Activated CD4-positive, alpha-beta T cell treated with anti-CD3 and anti-CD28 coated beads, Interleukin-2, amount 50 U/mL, for 24 hours (primary cell): ENCODE data around the gene CNP.

Experiments used
- DNase-seq, 2 donors: peaks; one replicate each; pipeline ENCODE4 v3.0.0-alpha.2; 2020; ENCODE audit warnings: low read depth in 1 of 2, low spot score in 1 of 2

The CNP gene

DNA sequence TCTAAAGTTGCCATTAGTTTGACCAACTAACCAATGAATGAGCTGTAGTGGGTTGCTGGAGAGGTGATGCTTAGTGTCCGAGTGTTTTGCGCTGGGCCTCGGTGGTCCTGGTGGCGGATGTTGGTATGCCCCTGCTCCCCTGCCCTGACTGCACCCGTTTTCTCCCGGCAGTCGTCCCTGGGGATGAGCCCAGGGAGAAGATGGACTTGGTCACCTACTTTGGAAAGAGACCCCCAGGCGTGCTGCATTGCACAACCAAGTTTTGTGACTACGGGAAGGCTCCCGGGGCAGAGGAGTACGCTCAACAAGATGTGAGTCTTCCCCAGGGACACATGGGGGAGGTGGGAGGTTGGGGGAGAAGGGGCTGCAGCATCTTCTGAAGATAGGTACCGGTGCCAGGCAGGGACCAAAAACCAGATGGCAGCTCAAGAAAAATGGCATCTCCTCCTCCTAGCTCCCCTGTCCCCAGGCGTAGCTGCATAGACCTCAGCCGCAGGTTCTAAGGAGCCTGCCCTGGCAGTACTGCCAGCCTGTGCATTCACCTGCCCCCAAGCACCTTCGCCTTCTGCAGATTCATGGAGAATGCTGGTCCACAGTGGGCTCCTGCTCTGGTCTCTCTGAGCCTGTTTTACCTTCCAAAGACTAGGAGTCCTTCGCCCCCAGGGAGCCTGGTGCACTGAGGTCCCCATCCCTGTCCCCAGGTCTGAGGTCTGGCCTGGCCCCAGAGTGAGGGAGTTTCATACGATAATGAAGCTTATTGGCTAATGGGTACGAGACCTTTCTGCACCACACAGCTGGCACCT lies 5.3 kb downstream of the CNP start:
- DNase-seq = no peak

DNA sequence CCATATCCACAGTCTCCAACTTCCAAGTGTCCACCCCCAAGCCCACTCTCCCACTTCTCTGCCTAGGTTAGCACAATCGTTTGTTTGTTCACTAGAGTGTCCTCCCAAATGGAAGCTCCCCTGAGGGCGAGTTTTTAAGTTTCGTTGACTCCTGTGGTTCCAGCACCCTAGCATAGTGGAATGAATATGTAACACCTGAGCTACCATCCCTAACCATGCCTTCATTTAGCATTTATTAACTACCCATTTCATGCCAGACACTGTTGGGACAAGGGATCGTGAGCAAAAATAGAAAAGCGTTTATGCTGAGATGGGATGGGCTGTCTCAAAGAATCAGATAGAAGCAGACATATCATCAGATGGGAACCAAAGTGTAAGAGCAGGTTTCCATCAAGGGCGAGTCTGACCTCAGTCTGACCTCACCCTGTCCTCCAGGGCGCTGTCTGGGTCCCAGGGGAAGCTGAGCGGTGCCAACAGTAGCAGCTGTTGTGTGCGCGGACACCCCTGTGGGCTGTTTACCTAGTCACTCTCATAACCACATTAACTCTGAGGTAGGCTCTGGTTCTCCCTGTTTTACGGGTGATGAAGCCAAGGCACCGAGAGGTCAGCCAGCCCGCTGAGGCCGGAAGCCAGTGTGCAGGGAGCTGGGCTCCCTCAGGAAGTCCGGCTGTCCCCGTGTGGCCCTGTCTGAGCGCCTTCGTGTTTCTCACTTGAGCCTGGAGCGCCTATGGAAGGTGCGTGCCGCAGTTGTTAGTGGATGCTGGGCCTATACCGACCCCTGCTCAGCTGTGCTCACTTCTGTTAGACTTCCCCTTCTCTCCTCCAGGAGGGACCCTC lies 6.2 kb downstream of the CNP start:
- DNase-seq = no peak

DNA sequence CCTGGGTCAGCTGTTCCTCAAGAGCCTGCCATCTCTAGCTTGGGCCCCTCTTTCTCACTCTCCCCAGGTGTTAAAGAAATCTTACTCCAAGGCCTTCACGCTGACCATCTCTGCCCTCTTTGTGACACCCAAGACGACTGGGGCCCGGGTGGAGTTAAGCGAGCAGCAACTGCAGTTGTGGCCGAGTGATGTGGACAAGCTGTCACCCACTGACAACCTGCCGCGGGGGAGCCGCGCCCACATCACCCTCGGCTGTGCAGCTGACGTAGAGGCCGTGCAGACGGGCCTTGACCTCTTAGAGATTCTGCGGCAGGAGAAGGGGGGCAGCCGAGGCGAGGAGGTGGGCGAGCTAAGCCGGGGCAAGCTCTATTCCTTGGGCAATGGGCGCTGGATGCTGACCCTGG lies 6.8 kb downstream of the CNP start:
- no peak for DNase-seq

DNA sequence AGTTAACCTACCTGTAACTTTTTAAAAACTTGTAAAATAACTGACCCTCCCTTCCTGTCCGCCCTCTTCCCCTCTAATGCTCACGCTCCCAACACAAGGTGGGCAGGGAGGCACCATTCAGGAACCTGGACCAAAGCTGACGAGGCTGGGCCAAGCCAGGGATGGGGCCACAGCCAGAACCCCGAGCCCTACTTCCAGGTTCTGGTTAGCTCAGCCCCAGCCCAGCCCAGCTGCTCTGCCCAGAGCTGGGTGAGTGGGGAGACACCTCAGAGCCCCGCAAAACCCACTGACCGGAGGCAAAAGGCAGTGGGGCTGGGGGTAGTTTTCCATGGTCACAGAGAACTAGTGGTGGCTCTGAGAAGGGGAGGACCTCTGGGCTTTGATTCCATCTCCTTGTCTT lies 7.4 kb downstream of the CNP start:
- DNase-seq = no peak

DNA sequence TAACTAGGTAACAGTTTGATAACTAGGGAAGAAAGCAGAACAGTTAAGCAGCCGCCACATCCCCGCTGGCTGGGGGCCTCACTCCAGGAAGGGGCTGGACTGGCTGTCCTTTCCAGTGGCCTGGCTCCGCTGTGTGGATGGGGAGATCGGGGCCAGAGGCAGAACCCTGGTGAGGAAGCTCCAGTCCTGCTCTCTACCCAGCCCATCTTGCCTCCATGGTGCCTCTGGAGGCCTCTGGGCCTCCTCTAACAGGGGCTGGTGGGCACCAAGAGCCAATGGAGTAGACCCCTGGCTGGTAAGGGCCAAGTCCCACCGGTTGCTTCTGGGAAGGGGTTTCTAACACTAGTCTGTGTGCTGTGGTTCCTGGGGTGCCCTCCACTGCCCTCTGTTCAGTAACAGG lies 8.1 kb downstream of the CNP start:
- DNase-seq = no peak

DNA sequence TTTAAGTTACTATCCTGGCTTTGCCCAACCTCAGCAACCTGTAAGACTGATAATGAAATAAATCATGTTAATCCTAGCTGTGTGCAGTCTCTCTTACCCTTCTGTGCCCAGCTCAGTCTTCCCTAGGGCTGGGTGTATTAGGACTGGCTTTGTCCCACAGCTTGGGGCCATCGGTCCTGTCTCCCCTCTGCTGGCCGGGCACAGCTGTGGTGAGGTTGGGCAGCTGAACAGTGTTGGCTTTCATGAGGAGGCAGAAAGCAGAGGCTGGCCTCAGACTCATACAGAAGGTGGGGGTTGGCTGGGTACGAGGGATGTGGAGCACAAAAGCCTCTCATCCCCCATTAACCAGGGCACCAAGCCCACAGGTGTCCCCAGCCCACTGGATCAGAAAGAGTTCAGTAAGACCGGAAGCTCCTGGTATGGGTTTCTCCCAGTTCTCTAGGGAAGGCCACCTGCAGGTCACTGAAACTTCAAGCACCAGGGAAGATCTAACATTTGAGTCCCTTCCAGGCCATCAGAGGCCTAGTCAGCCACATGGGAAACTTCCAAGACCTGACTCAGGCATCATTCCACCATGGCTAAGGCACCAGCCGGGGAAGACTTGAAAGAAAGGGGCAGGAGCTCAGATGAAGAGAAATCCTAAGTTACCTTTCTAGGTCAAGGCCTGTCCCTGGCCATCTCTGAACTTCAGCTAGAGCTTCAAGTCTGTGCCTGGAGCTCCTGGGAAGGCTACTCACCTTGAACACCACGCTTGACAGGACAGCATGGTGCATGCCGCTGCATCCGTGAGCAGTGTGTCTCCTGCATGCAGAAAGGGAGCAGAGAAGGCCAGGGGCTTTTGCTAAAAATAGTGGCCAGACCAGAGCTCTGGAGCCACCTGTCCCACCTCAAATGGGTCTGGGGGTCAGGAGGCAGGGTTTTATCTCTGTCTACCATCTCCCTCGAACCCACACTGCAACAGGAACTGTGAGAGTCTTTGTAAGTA lies 8.8 kb downstream of the CNP start:
- DNase-seq = no peak

DNA sequence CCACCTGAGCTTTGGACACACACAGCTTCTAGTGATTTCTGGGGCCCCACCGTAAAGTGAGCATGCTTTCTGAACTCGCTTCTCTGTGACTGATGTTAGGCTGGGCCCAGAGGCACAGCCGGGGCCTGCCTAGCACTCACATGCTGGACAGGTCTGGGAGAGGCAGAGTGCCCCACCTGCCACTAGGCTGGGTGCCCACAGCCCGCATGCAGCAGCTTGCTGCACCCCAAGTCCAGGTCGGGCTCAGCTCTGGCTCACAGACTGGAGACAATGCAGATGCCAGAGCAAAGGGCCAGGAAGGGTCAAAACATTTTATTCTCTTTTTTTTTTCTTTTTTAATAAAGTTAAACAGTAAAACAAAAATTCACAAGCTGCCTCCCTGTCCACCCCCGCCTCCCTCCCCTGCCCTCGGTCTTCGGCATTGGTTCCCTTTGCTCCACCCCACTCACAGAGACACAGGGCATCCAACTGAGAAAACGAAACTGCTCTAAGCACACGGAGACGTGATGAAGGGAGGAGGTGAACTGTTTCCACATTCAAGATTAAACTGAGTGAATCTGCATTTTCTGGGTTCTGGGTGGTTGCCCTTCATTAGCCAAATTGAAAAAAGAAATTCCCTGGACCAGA lies 9.7 kb downstream of the CNP start:
- DNase-seq = no peak

DNA sequence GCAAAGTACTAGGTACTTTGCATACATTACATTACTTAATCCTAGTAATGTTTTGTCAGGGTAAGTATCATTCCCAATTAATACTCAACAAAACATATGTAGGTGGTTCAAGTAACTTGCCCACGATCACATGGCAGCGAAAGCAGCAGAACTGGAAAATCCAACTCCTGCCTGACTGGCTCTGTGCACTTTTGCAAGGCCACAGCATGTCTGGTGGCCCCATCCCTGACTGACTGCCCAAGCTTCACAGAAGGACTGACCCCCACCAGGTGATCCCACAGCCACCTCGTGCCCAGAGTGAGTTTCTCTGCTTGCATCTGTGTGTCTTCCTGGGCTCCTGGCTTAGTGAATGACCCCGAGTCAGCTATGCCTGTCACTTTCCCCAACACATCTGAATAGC lies 11.4 kb downstream of the CNP start:
- no peak for DNase-seq

DNA sequence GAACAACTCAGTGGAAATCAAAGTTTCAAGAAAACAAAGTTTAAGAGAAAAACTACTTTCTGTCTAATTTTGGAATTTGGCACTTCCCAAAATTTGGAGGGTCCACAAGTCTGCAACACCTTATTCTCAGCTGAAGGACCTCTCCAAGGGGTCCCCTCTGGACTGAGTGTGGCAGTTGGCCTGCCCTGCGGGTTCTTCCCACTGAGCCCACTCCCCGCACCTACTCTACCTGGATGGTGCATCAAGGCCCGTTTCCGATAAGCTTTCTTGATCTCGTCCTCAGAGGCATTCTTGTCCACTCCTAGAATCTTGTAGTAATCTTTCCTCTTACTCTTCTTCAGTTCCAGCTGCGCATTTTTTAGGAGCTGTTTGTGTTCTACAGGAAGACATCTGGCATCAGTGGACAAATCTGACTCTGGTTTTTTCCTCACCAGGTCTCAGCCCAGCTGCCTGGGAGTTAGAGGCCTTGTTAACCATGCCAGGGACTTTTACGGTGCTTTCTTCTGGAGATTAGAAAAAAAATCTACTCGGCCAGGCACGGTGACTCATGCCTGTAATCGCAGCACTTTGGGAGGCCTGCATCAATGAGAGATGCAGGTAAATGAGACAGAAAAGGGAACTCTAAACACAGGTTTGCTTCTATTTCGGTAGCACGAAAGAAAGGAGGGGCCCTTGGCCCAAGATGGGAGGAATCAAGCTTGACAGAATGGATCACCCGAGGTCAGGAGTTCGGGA lies 15.6 kb downstream of the CNP start:
- no peak for DNase-seq

DNA sequence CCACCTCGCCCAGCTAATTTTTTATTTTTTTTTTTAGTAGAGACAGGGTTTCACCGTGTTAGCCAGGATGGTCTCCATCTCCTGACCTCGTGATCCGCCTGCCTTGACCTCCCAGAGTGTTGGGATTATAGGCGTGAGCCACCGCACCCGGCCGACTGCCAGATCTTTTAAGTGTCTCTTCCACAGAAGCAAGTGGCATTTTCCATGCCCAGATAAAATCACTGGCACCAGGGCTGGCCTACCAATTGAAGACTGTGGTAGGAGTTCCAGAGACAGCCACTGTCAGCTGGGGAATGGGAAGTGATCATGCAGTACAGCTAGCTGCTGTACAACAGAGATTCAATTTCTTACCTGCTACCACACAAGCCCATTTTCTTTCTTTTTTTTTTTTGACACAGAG lies 17.9 kb downstream of the CNP start:
- DNase-seq = no peak

DNA sequence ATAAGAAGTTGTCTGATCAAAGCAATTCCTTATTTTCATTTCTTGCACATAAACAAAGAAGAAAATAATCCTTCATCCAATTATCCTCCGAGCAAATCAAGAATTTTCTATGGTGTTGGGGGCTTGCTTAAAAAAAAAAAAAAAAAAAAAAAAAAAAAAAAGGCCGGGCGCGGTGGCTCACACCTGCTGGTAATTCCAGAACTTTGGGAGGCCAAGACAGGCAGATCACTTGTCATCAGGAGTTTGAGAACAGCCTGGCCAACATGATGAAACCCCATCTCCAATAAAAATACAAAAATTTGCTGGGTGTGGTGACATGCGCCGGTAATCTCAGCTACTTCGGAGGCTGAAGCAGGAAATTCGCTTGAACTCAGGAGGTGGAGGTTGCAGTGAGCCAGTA lies 19.3 kb downstream of the CNP start:
- no peak for DNase-seq

DNA sequence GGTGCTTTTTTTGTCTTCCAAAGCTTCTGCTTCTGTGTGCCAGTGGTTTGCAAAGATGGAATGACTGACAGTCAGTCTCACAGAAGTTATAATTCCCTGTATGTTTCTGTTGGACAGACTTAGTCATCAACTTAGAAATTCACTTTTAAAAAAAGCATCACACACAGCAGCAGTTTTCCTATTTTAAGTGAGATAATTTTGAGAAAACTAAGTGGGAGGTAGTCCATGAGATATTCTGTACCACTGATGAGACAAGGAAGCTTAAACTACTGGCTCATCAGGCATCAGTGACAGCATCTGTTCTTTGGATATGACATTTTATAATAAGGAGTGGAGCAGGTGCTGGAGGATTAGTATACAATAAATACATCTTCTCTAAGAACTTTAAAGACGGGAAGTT lies 20.0 kb downstream of the CNP start:
- no peak for DNase-seq

DNA sequence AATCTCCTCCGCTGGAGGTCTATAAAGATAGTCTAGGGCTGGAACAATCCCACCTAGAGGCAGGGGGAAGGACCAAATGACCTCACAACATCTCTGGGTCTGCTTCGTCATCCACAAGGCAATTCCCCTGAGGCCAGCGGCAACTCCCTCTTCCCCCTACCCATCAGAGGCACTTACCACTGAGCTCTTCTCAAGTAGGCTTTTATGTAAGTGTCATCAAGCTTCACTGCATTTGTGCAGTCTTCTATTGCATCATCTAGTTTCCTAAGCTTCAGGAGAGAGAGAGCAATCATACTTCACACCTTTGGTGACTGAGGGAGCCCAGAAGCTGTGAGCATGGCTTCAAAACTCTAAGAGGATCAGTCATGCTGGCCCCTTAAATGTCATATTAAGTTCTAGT lies 21.0 kb downstream of the CNP start:
- no peak for DNase-seq

DNA sequence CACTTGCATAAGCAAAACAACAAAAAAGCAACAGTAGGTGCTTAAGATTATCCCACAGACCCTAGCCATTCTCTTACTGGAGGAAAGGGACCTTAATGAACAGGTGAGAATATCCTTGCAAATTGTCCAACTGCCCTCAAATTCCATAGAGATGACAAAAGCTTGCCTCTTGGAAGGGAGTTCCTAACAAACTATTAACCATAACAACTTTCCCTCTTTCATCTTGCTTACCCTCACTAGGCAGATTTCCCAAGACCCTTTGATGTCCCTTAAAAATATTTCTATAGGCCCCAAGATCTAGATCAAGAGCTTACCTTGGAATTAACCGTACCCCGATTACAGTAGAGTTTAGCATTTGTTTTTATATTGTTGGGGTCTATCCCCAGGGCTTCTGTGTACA lies 21.8 kb downstream of the CNP start:
- no peak for DNase-seq

DNA sequence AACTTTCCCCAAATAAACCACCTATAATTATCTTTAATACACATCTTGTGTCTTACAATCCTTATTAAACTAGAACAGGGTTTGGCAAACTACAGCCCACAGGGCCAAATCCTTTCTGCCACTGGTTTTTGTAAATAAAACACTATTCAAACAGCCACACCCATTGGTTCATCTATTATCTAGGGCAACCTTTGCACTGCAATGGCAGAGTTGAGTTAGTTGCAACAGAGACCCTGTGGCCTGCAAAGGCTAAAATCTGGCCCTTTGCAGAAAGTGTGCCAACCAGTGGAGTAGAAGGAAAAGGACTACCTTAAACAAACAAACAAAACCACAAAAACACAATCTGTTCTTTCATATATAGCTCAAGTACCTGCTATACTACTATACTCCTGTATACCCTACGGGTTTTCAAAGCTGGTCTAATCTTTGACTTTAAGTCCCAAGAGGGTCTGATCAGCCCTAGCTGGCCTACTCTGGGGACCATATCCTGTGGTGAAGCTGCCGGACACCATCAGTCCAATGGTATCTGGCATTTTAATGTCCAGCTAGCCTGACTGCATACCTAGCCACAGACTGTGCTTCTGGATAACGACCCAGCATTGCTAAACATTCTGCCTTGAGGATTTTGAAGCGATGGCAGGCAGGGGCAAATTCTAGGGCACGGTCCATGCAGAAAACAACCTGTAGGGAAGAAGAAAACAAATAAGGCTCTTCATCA lies 23.3 kb downstream of the CNP start:
- DNase-seq = no peak

DNA sequence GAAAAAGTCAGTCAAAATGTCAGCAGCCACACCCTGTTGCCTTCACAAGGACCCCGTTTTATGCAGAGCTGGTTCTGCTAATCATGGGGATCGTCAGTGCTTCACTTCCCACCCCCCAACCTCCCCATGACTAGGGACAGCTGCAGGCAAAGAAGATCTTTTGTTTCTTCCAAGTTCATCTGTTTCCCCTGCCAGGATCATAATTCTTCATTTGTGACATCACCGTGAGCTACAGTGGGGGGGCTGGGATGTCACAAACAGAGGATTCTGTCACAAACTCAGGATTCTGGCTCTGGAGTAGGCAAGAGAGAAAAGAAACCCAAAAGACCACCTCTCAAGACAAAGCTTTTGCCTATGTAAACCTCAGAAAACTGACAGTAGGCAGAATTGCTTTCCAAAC lies 26.0 kb downstream of the CNP start:
- no peak for DNase-seq

DNA sequence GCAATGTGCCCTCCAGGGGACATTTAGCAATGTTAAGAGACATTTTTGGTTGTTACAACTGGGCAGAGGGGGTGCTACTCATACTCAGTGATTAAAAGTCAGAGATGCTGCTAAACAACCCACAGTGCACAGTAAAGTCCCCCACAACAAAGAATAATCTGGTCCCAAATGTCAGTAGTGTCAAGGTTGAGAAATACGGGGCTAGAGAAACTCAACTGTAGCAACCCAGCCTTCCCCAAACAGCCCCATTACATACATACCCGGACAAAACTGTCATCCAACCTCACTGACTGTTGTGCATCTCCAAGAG lies 30.2 kb downstream of the CNP start:
- no peak for DNase-seq

DNA sequence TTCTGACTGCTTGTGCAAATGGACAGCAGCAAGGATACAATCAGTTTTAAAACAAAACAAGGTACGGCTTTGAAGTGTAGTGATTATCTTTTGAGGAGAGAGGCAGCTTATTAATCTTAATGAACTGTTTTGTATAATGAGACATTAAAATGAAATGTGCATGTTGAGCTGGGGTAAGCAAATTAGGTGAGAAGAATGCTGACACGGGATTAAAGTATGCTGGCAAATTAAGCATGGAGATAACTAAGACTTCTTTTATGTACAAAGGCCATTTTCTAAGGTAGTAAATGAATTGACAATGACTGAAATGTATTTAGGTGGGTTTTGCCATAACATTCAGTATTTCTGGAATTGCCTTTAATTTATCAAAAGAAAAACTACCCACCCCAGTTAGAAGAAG lies 31.9 kb downstream of the CNP start:
- DNase-seq = no peak

DNA sequence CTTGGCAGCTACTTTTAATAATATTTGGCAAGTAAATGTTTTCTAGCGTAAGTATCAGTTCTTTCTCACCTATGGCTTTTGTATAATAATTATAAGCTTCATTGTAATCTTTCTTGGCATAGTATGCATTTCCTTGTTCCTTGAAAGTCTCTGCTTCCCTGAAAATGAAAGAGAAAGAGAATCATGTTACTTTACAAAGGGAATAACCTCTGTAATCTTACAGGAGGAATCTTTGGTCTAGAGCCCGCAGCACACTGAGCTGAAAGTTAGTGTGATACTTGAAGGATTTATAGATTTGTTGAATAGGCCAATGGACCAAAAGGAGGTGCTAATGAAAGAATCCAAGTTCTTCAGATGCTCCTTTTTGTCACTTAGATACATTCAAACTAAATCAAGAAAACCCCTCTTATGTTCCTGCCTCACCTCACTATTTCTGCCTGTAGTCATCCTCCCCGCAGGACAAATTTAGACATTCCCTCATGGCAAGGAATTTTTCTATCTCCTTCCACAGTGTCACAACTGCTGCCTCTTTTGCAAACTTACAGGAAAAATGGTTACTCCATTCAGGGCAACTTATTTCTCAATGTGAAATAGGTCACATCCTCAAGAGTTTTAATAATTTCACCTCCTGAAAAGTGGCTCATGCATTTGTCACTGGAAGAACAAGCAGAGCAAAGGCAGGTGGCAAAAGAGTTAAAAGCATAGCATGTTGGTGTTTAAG lies 34.0 kb downstream of the CNP start:
- DNase-seq = no peak
